ENCODE results near the gene GNAL.

Gene GNAL

GRCh38 chr18:11745521-11745920 lies 56.5 kb downstream of the GNAL start:
- no peak for TF ChIP-seq CTCF (IDR thresholded peaks at IDR 0.05; ENCODE audit: low read depth, low read length)
- no peaks in the 10 kb centered on the region for H3K9me3 ChIP-seq (ENCODE audit: severe bottlenecking)
- DNase-seq: no peak
- H3K27ac ChIP-seq: no peak overlapping the region
- no peaks in the 10 kb centered on the region for H3K36me3 ChIP-seq
- no peak overlapping the region for H3K4me3 ChIP-seq (ENCODE audit: low read depth, low read length)
- no peaks in the 10 kb centered on the region for H3K27me3 ChIP-seq (ENCODE audit: insufficient read depth, low read depth, severe bottlenecking)

- H3K9me3 ChIP-seq (ENCODE audit: severe bottlenecking): no peaks in the 10 kb centered on the region
- H3K27ac ChIP-seq: no peak overlapping the region
- H3K4me3 ChIP-seq (ENCODE audit: low read depth, low read length): no peak overlapping the region
- H3K36me3 ChIP-seq: no peaks in the 10 kb centered on the region
- no peak for DNase-seq
- no peaks in the 10 kb centered on the region for H3K27me3 ChIP-seq (ENCODE audit: insufficient read depth, low read depth, severe bottlenecking)
- no peak for TF ChIP-seq CTCF (IDR thresholded peaks at IDR 0.05; ENCODE audit: low read depth, low read length)
Measured at GRCh38 chr18:11747286-11747685, 58.2 kb downstream of the GNAL start.

- no peak for TF ChIP-seq CTCF (IDR thresholded peaks at IDR 0.05; ENCODE audit: low read depth, low read length)
- Histone ChIP-seq H3K27ac (no peak overlapping the region), H3K36me3 (no peaks in the 10 kb centered on the region), H3K4me3 (ENCODE audit: low read depth, low read length) (no peak overlapping the region), H3K27me3 (ENCODE audit: insufficient read depth, low read depth, severe bottlenecking) (no peaks in the 10 kb centered on the region), H3K9me3 (ENCODE audit: severe bottlenecking) (no peaks in the 10 kb centered on the region)
- no peak for DNase-seq
Measured at GRCh38 chr18:11747731-11748130, 58.7 kb downstream of the GNAL start.

- H3K4me3 ChIP-seq (ENCODE audit: low read depth, low read length): no peak overlapping the region
- no peaks in the 10 kb centered on the region for H3K36me3 ChIP-seq
- no peak for DNase-seq
- no peak overlapping the region for H3K27ac ChIP-seq
- no peak for TF ChIP-seq CTCF (IDR thresholded peaks at IDR 0.05; ENCODE audit: low read depth, low read length)
- H3K9me3 ChIP-seq (ENCODE audit: severe bottlenecking): no peaks in the 10 kb centered on the region
- H3K27me3 ChIP-seq (ENCODE audit: insufficient read depth, low read depth, severe bottlenecking): no peaks in the 10 kb centered on the region
Measured at GRCh38 chr18:11749305-11749704, 60.2 kb downstream of the GNAL start.

GRCh38 chr18:11750171-11750570 lies 61.1 kb downstream of the GNAL start:
- H3K9me3 ChIP-seq (ENCODE audit: severe bottlenecking): no peaks in the 10 kb centered on the region
- H3K4me3 ChIP-seq (ENCODE audit: low read depth, low read length): no peak overlapping the region
- no peak for DNase-seq
- no peaks in the 10 kb centered on the region for H3K36me3 ChIP-seq
- TF ChIP-seq CTCF (IDR thresholded peaks at IDR 0.05; ENCODE audit: low read depth, low read length): no peak
- no peaks in the 10 kb centered on the region for H3K27me3 ChIP-seq (ENCODE audit: insufficient read depth, low read depth, severe bottlenecking)
- H3K27ac ChIP-seq: no peak overlapping the region

- Histone ChIP-seq H3K9me3 (ENCODE audit: severe bottlenecking) (no peaks in the 10 kb centered on the region), H3K27ac (no peak overlapping the region), H3K4me3 (ENCODE audit: low read depth, low read length) (no peak overlapping the region), H3K27me3 (ENCODE audit: insufficient read depth, low read depth, severe bottlenecking) (no peaks in the 10 kb centered on the region), H3K36me3 (no peaks in the 10 kb centered on the region)
- DNase-seq: no peak
- TF ChIP-seq CTCF (IDR thresholded peaks at IDR 0.05; ENCODE audit: low read depth, low read length): no peak
Measured at GRCh38 chr18:11750581-11751310, 61.7 kb downstream of the GNAL start.
